GM12892 (cell line): ENCODE measurements around the gene GNA12.

Experiments used
- POLR2A ChIP-seq: IDR thresholded peaks from 2 replicates; pipeline ENCODE4 v1.6.1; 2011; ENCODE audit warnings: low read depth, low read length, control low read depth
- POLR2AphosphoS5 ChIP-seq: IDR thresholded peaks from 2 replicates; pipeline ENCODE4 v1.6.1; 2011; ENCODE audit warnings: low read depth, low read length, control low read depth

GRCh38 chr7:2774935-2775334 lies 69.2 kb downstream of the GNA12 start:
- TF ChIP-seq POLR2AphosphoS5, result no peak
- TF ChIP-seq POLR2A, result no peak
